ENCODE measurements around the gene MRNIP. TPM values are rescaled to one million over a fixed set of nuclear protein-coding genes. Genes with fewer than 3 reads are reported as not detected.

MRNIP gene
- total RNA-seq, 2 donors from 2014 or later, result 17.3 to 20.1 TPM

GRCh38 chr5:179828756-179829421 lies 29.7 kb downstream of the MRNIP start:
- intact Hi-C loops (cut with DNase I), result no loop called here
- DNase-seq (ENCODE audit: low spot score), result peak; percentile 53

GRCh38 chr5:179827680-179828079 lies 30.9 kb downstream of the MRNIP start:
- DNase-seq (ENCODE audit: low spot score), result peak; percentile 85
- intact Hi-C loops (cut with DNase I), result no loop called here

GRCh38 chr5:179825655-179826182 lies 32.9 kb downstream of the MRNIP start:
- no peak for DNase-seq (ENCODE audit: low spot score)
- intact Hi-C loops (cut with DNase I), result no loop called here

GRCh38 chr5:179824745-179825112 lies 33.9 kb downstream of the MRNIP start:
- intact Hi-C loops (cut with DNase I), result no loop called here

GRCh38 chr5:179823937-179824744 lies 34.5 kb downstream of the MRNIP start:
- intact Hi-C loops (cut with DNase I), result no loop called here
- no peak for DNase-seq (ENCODE audit: low spot score)

More at GRCh38 chr5:179824745-179825112, 33.9 kb downstream of the MRNIP start:
- no peak for DNase-seq (ENCODE audit: low spot score)

- intact Hi-C loops (cut with DNase I), result no loop called here
These were observed 36.1 kb downstream of the MRNIP start for GRCh38 chr5:179822444-179822990.

GRCh38 chr5:179822059-179822432 lies 36.6 kb downstream of the MRNIP start:
- intact Hi-C loops (cut with DNase I), result no loop called here
- DNase-seq (ENCODE audit: low spot score), result no peak

More at GRCh38 chr5:179822444-179822990, 36.1 kb downstream of the MRNIP start:
- DNase-seq (ENCODE audit: low spot score), result no peak

- peak; percentile 99 for DNase-seq (ENCODE audit: low spot score)
- intact Hi-C loops (cut with DNase I), result loop anchor here in 1 of 2 donors (2.0 kb wide), 1 partner anchor 15 kb away; the partner anchor contains the start of gene MGAT4B
These were observed 37.1 kb downstream of the MRNIP start for GRCh38 chr5:179821298-179822058.

- intact Hi-C loops (cut with DNase I), result loop anchor here in 1 of 2 donors (2.0 kb wide), 1 partner anchor 14 kb away; the partner anchor contains the start of gene MGAT4B
- peak; percentile 96 for DNase-seq (ENCODE audit: low spot score)
These were observed 37.9 kb downstream of the MRNIP start, which contains the start of gene SQSTM1 for GRCh38 chr5:179820483-179821297. SQSTM1 (plus strand) TSS chr5:179820905; CDS start chr5:179820937, 32 bp downstream.

- intact Hi-C loops (cut with DNase I), result loop anchor here in 1 of 2 donors (2.0 kb wide), 1 partner anchor 13 kb away; the partner anchor contains the start of gene MGAT4B
- DNase-seq (ENCODE audit: low spot score), result no peak
These were observed 38.5 kb downstream of the MRNIP start for GRCh38 chr5:179820127-179820482.

GRCh38 chr5:179819296-179820126 lies 39.1 kb downstream of the MRNIP start:
- intact Hi-C loops (cut with DNase I), result loop anchor here in 1 of 2 donors (2.0 kb wide), 1 partner anchor 13 kb away; the partner anchor contains the start of gene MGAT4B
- DNase-seq (ENCODE audit: low spot score), result peak; percentile 91

- intact Hi-C loops (cut with DNase I), result no loop called here
- DNase-seq (ENCODE audit: low spot score), result peak; percentile 97
These were observed 39.8 kb downstream of the MRNIP start for GRCh38 chr5:179818746-179819295.

- intact Hi-C loops (cut with DNase I), result no loop called here
- DNase-seq (ENCODE audit: low spot score), result no peak
These were observed 40.5 kb downstream of the MRNIP start for GRCh38 chr5:179817890-179818745.

- DNase-seq (ENCODE audit: low spot score), result no peak
- intact Hi-C loops (cut with DNase I), result no loop called here
These were observed 41.2 kb downstream of the MRNIP start for GRCh38 chr5:179817470-179817840.

GRCh38 chr5:179816796-179817469 lies 41.7 kb downstream of the MRNIP start:
- DNase-seq (ENCODE audit: low spot score), result no peak
- intact Hi-C loops (cut with DNase I), result no loop called here

GRCh38 chr5:179816401-179816795 lies 42.2 kb downstream of the MRNIP start:
- no peak for DNase-seq (ENCODE audit: low spot score)
- intact Hi-C loops (cut with DNase I), result no loop called here
